HG03045 (cell line): ENCODE measurements around the gene SLX1A.
"Not testable (repeated sequence)": the region's sequence is repeated elsewhere in the genome, so short reads cannot be mapped to it uniquely, and the experiment has no call there.

ENCODE experiments used
- ATAC-seq: cut with Tn5 transposase; IDR thresholded peaks from one replicate; pipeline ENCODE4 v1.9.1; 2021; ENCODE audit warnings: mild to moderate bottlenecking, moderate library complexity; ENCODE audit not compliant: unreplicated experiment

Gene SLX1A

DNA sequence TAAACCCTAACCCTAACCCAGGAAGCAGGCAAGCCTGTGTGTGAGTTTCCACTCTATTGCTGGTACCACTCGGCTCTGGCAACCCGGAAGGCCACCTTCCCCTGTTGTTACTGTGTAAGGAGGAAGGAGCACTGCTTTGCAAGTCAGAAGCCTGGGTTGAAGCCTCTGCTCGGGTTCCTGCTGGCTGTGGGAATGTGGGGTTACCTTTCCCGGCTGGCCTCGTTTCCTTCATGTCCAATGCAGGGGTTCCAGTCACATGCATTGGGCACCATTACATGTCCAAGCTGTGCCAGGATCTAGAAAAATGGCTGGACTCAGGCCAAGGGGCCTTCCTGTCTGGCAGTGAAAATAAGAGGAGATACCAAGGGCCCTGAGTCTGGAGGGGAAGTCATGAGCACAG lies 23.4 kb downstream of the SLX1A start:
- not testable (repeated sequence) for ATAC-seq
